GM19240 (cell line): ENCODE data around the gene PLCL1.
"Not testable (repeated sequence)": the region's sequence is repeated elsewhere in the genome, so short reads cannot be mapped to it uniquely, and the experiment has no call there.

Experiments used
- DNase-seq: peaks from one replicate; pipeline ENCODE4 v3.0.0; 2011; ENCODE audit warnings: low spot score; ENCODE audit not compliant: insufficient read length

The PLCL1 gene

GRCh38 chr2:198164843-198165242 is 360.4 kb downstream of the PLCL1 start:
- no peak for DNase-seq

GRCh38 chr2:198165289-198165688 is 360.9 kb downstream of the PLCL1 start:
- no peak for DNase-seq

GRCh38 chr2:198167346-198167745 is 363.0 kb downstream of the PLCL1 start:
- DNase-seq: no peak

GRCh38 chr2:198168651-198169050 is 364.3 kb downstream of the PLCL1 start:
- no peak for DNase-seq

DNA sequence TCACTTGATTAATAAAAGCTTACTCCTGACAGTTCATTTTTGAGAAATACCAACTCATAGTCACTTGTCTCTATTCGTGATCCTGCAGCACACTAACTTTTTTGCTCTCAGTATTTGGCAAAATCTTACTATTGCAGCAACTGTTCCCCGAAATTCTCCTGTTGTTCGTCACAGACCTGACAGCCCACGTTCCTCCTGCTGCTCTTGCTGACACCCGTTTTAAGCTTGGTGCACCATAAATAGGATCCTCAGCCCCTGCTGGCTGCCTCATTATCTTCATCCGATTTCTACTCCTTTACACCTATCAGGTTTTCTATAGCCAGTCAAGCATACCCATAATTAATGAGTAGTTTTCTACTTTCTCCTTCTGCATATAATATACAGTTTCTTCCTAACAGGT is 368.8 kb downstream of the PLCL1 start:
- no peak for DNase-seq

DNA sequence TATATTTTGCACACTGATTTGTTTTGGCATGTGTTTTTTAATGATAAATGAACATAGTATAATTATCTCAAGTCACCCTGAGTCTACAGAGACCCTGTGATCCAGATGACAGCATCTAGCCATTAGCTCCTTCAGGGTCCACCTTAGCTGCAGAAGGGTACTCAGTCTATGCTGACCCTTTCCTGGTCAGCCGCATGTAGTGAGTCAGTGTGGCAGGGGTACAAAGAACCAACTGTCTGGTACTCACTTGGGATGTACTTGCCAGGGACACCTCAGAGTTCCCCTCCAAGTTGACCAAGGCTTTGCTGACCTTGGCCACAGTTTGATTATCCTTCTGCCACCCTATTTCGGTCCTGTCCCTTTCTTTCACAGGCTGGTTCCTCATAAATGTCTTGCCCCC is 369.5 kb downstream of the PLCL1 start:
- DNase-seq: no peak

DNA sequence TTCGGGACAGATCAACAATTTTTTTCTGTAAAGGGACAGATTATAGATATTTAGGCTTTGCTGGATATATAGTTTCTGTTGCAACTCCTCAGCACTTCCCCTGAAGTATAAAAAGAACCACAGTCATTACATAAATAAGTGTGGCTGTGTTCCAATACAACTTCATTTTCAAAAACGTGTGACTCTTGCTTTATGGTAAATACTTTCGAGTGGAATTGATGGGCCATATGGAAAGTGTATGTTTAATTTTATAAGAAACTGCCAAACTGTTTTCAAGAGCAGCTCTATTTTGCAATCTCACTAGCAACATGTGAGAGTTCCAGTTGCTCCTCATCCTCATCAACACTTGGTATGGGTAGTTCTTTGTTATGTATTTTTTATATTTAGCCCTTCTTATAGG is 370.9 kb downstream of the PLCL1 start:
- no peak for DNase-seq

GRCh38 chr2:198177040-198177439 is 372.6 kb downstream of the PLCL1 start:
- DNase-seq: no peak

GRCh38 chr2:198178766-198179165 is 374.4 kb downstream of the PLCL1 start:
- DNase-seq: no peak

DNA sequence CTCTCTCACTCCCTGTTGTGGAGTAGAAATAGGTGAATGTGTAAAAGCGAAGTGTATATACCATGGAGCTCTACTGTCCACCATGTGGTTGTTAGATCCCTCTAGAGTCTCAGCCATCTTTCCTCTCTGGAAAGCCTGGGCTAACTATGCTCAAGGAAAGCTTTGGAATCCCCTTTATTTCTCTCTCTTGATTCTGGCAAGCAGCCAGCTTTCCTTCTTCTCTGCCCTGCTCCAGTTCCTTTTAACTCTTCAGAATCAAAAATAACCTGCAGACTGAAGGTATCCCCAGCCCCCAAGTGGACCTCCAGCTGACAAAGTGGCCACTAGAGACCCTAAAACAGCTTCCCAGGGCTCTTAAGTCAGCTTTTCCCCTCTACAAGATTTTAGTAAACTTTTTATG is 381.9 kb downstream of the PLCL1 start:
- no peak for DNase-seq

DNA sequence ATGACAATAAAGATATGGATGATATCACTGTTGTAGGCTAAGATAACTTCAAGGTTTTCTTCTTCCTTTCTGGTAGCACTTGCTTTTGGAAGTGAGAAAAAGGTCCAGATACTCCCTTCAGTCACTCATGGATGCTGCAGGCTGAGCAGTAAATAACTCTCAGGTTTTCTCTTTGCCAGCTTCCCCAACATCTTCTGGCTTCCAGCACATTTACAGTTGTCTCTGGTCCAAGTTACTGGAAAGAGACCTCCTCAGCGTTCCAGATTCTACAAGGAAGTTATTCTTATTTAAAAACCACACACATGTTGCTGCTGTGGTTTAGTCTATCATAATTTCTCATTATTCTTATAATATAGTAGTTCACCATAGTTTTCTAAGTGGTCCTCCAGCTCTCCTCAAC is 383.4 kb downstream of the PLCL1 start:
- DNase-seq: no peak

DNA sequence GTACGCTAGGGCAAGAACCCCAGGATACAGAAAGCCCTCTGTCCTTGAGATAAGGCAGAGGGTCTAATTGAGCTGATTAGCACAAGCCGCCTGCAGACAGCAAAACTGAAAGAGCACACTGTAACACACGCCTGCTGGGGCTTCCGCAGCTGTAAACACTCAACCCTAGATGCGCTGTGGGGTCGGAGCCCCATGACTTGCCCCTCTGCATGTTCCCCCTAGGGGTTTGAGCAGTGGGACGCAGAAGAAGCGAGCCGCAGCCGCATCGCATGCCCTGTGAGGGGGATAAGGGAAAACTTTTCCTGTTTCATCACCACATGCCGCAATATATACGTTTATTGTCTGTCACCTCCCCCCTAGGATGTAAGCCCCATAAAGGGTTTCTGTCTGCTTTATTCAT is 384.6 kb downstream of the PLCL1 start:
- no peak for DNase-seq

- no peak for DNase-seq
Observed at GRCh38 chr2:198191651-198192050, 387.3 kb downstream of the PLCL1 start.

DNA sequence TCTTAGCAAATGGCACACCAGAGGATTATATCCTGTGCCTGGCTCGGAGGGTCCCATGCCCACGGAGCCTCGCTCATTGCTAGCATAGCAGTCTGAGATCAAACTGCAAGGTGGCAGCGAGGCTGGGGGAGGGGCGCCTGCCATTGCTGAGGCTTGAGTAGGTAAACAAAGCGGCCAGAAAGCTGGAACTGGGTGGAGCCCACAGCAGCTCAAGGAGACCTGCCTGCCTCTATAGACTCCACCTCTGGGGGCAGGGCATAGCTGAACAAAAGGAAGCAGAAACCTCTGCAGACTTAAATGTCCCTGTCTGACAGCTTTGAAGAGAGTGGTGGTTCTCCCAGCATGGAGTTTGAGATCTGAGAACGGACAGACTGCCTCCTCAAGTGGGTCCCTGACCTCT is 392.2 kb downstream of the PLCL1 start:
- DNase-seq: not testable (repeated sequence)
